HG02943 (cell line): Measurements from ENCODE around the gene RNF126.
"Not testable (repeated sequence)": the region's sequence is repeated elsewhere in the genome, so short reads cannot be mapped to it uniquely, and the experiment has no call there.

Experiments used
- ATAC-seq: cut with Tn5 transposase; IDR thresholded peaks from one replicate; pipeline ENCODE4 v1.9.1; 2021; ENCODE audit warnings: mild to moderate bottlenecking, low read depth, moderate library complexity; ENCODE audit not compliant: unreplicated experiment

Gene RNF126

DNA sequence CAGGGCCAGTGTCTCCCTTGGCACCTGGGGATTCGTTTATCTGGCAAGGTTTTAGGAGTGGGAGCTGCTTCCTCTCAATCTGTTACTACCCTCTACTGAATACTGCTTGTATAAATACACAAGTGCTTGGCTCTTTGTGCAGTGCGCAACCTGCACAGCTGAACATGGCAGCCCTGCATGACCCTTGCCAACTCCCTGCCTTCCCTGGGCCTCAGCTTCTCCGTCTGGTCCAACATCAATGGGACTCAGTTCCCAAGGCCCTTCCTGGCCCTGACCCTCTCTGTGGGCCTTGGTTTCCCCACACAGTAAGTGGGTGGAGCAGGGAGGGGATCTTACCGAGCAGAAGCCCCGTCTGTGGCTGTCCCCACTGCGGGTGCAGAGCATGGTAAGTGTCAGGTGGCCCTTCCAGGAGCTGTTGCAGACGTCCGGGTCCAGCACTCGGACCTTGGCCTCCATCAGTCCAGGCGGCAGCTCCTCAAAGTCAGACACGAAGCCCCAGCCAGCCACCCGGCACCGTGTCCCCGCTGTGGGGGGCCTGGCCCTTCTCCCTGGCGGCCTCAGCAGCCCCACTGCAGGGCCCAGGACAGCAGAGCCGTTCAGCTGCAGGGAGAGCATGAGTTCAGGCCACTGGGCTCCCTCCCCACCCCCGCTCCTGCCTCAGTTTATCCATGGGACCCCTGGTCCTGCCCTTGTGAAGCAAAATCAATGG is 23.7 kb upstream of the RNF126 start:
- ATAC-seq: no peak

DNA sequence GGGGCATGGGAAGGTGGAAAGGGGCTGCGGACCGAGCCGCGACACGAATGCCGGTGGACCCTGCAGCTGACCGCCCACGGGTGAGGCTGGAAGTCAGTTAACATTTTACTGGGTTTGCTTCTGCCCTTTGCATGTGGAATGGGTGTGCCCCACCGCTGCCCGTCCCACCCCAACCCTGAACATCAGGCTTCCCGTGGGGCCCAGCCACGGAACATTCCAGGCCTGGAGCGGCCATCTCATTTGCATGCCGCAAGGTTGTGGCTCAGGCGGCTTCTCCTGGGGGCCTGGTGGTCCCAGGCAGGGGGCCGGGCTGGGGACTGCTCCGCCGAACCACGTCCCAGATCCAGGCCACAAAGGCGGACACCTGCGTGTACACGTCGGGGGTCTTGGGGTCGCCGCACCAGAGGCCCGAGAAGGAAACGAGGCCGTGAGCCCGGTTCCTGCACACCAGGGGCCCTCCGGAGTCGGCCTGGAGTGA is 22.5 kb upstream of the RNF126 start:
- no peak for ATAC-seq

DNA sequence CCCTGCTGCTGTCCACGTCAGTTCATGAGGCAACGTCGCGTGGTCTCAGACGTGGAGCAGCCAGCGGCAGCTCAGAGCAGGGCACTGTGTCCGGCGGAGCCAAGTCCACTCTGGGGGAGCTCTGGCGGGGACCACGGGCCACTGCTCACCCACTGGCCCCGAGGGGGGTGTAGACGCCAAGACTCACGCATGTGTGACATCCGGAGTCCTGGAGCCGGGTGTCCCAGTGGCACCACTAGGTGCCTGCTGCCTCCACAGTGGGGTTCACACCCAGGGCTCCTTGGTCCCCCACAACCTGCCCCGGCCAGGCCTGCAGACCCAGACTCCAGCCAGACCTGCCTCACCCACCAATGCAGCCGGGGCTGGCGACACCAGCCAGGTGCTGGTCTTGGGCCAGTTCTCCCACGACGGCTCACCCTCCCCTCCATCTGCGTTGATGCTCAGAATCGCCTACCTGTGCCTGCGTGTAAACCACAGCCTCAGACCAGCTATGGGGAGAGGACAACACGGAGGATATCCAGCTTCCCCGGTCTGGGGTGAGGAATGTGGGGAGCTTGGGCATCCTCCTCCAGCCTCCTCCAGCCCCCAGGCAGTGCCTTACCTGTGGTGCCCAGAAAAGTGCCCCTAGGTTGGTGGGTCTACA is 19.8 kb upstream of the RNF126 start:
- no peak for ATAC-seq

DNA sequence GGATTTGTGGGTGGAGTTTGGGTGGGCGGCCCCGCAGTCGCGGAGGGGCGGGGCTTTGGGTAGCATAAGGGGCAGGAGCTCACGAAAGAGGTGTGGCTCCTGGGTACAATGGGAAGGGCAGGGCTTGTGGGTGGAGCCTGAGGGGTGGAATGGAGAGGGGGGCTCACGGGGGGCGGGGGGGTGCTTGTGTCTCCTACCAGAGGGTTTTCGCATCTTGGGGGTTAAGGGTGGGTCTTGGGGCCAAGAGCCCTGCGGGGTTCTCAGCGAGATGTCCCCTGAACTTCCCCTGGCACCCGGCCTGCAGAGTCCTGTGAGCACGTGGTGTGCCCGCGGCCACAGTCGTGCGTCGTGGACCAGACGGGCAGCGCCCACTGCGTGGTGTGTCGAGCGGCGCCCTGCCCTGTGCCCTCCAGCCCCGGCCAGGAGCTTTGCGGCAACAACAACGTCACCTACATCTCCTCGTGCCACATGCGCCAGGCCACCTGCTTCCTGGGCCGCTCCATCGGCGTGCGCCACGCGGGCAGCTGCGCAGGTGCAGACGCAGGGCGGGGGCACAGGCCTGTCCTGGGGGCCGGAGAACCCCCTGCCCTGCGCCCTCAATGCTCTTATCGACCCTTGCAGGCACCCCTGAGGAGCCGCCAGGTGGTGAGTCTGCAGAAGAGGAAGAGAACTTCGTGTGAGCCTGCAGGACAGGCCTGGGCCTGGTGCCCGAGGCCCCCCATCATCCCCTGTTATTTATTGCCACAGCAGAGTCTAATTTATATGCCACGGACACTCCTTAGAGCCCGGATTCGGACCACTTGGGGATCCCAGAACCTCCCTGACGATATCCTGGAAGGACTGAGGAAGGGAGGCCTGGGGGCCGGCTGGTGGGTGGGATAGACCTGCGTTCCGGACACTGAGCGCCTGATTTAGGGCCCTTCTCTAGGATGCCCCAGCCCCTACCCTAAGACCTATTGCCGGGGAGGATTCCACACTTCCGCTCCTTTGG is 18.3 kb upstream of the RNF126 start:
- ATAC-seq: no peak

DNA sequence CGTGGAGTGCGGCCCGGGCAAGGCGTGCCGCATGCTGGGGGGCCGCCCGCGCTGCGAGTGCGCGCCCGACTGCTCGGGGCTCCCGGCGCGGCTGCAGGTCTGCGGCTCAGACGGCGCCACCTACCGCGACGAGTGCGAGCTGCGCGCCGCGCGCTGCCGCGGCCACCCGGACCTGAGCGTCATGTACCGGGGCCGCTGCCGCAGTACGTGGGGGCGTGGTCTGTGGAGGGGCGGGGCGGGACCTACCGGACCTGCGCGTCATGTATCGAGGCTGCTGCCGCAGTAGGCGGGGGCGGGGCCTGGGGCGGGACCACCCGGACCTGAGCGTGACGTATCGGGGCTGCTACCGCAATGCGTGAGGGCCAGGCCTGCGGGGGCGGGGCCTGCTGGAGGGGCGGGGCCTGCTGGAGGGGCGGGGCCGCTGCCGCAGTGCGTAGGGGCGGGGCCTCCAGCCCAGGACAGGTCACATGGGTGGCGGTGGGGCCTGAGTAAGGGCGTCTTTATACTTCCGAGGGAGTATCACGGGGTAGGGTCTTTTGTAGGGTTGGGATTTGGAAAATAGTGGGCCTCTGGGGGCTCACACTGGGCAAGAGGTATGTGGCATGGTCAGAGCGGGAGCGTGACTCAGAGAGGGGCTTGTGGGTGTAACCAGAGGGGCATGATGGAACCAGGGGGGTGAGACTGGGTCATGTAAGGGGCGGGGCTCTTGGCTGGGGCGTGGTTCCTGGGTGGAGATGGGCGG is 17.4 kb upstream of the RNF126 start:
- ATAC-seq: peak; percentile 66

DNA sequence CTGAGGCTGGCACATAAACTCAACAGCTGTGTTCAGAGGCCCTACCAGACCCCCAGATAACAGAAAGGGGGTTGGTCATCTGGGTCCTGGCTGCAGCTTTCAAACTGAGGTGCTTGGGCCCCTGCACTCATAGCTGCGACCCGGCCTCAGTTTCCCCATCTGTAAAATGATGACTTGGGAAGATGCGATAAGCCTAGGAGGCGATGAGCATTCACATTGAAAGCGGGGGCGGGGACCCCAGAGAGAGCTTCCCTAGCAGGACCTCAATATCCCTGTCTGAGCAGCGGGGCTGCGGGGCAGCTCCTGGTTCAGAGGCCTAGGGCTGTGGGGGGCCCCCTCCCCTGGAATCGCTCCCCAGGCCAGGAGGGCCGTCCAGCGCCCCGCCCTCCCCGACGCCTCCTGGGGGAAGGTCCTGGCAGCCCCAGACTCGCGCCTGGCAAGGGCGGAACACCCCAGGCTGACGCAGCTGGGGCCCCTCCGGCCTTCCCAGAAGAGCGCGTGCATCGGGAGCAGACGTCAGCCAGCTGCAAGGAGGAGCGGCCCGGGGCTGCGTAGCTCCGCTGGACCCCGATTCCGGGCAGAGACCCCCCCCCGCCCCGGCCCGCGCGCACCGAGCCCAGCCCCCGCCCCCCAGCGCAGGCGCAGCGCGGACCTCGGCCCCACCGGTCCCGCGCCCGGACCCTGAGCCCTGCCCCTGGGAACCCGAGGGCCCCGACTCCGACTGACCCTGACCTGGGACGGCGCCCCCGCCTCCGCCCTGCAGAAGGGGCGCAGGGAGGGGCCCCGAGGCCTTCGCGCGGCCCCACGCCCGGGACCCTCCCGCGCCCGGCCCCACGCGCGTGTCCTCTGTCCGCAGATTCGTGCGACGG is 16.6 kb upstream of the RNF126 start:
- ATAC-seq: no peak

DNA sequence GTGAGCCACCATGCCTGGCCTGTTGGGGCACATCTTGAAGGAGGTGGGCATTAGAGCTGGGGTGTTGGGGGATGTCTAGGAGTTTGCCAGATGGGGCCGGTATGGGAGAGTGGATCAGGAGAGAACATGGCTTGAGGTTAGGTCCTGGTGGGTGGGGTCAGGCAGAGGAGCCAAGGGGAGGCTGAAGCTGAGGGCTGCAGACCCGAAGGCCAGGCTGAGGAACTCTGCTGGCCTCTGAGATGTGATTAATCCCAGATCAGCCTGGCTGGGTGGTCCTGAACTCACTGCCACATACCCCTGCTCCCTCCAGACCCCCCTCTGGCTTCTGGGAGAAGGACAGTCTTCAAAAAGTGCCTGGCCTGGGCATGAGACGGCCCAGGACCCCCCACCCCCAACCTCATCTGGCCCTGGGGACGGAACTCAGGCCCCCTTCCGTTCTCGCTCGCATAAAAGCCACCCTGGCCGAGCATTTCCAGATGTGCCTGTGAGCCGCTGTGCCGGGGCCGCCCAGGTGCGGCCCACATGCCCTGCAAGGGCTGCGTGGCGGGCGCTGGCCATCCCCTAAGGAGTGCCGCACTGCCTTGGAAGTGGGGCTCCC is 15.9 kb upstream of the RNF126 start:
- no peak for ATAC-seq

DNA sequence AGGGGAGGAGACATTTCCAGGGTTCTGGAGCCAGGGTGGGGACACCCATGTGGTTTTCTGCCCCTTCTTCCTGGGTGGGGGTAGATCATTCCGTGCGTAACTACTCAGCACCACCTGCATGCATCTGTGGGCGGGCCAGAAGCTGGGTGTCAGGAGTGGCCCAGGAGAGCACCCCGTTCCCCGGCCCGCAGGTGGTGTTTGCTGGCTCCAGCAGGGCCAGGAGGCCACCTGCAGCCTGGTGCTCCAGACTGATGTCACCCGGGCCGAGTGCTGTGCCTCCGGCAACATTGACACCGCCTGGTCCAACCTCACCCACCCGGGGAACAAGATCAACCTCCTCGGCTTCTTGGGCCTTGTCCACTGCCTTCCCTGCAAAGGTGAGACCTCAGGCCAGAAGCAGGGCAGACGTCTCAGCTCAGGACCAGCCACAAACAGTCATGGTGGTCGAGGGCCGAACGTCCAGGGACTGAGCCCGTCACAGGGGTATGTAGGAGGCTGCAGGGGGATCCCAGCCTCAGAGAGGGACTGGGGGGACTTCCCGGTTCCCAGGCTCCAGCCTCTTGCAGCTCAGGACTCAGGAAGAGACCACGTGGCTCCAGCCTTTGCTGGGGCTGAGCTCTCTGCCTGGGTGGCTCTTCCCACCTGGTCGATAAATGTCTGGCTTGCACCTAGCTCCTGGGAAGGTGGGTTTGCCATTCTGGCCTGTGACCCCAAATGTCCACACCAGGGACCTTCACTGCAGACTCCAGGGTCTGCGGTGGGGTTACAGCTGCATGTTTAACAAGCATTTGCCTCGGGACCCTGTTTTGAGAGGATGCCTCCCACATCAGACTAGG is 14.8 kb upstream of the RNF126 start:
- no peak for ATAC-seq

DNA sequence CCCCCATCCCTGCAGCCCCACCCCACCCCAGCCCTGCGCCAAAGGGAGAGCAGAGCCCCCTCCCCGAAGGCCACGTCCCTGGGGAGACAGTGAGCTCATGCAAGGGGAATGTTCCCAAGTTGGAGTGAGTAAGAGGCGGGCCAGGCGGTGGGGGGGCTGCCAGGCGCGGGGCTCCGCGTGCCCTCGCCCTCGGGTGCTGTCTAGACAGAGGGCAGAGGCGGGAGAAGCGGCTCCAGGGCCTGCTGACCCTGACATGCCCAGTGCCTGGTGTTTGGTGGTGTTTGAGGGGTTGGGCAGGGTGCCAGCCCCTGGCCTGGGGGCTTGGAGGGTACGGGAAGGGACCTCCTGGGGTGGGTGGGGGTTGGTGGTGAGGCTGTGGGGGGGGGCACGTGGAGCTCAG is 14.2 kb upstream of the RNF126 start:
- ATAC-seq: no peak

DNA sequence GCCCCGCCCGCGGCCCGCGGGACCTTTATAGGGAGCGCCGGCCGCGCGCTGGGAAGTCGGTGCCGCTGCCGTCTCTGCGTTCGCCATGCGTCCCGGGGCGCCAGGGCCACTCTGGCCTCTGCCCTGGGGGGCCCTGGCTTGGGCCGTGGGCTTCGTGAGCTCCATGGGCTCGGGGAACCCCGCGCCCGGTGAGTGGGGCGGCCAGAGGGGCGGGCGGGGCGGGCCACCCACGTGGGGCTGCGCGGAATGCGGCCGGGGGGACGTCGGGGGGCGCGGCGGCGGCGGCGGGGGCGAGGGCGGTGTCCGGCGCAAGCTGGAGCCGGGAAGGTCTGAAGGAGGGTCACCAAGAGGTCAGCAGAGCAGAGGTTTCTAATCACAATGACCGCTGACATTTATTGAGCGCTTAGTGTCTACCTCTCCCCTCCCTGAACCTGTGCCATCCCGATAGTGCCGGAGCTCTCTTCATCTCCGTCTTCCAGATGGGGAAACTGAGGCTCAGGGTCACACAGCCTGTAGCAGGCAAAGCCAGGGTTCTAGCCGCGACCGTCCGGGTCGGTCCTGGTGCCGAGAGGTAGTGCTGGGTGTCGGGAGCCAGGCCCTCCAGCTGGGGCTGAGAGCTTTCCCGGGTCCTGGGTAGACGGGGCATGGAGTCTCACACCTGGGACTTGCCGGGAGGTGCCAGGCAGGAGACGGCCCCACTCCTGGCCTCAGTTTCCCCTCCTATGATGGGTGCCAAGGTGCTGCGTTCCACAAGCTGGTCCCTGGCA is 13.5 kb upstream of the RNF126 start, which contains the start of gene FSTL3:
TSS of gene FSTL3 (plus strand) at position 54 of the 767 bp plus-strand sequence. CDS start at position 86, 32 bp downstream.
- ATAC-seq: no peak

DNA sequence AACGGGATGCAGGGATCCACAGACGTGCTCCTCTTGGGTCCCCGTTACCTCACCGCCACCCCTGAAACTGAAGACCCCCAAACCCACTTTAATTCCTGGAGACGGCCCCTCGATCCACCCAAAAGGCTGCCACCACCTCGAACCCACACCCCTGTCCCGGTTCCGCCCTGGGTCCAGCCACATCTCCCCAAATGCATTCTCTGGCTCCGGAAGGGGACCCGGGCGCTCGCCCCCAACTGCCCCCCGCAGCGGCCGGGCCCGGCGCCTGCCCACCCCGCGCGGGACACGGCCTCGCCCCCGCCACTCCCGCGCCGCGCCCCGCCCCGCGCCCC is 13.0 kb upstream of the RNF126 start:
- no peak for ATAC-seq

DNA sequence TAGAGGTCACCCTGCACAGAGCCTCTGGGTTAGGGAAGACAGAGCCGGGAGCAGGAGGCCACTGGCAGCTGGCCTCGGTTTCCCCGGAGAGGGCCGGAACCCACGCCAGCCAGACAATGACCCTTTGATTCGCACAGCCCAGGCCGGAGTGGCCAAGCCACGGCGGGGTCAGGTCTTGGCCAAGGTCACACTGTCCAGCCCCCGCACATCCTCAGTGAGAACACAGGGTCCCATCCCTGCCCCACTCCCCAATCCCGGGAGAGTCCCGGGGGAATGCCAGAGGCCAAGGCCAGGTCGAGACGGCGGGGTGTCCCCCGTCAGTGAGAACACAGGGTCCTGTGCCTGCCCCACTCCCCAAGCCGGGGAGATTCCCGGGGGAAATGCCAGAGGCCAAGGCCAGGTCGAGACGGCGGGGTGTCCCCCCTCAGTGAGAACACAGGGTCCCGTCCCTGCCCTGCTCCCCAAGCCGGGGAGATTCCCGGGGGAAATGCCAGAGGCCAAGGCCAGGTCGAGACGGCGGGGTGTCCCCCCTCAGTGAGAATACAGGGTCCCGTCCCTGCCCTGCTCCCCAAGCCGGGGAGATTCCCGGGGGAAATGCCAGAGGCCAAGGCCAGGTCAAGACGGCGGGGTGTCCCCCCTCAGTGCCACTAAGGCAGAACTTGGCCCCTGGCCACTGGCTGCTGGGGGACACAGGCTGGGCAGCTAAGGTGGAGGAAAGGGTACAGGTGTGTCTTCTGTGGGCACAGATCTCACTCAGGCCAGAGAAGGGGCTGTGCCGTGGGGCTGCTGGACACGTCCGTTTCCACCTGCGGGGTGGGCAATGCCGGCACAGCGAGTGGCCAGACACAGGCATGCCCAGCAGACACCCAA is 11.5 kb upstream of the RNF126 start:
- ATAC-seq: no peak

DNA sequence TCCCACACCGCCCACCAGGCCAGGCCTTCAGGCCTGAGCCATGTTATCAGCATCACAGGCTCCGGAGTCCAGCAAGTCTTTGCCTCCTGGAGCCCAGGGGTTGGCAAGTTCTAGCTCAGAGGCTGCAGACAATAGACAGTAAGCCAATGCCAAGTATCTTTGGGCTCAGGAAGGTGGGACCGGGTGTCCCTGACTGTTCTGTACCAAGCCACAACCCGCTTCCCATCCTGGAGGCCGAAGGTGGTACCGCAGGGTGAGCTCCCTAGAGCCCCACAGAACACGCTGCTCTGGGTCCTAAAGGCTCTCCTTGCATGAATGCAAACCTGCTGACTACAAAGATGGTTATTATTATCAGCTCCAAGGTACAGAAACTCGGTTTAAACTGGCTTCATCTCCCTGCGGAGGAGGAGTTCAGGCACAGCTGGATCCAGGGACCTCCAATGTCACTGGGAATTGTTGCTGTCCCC is 7.6 kb upstream of the RNF126 start:
- ATAC-seq: no peak

DNA sequence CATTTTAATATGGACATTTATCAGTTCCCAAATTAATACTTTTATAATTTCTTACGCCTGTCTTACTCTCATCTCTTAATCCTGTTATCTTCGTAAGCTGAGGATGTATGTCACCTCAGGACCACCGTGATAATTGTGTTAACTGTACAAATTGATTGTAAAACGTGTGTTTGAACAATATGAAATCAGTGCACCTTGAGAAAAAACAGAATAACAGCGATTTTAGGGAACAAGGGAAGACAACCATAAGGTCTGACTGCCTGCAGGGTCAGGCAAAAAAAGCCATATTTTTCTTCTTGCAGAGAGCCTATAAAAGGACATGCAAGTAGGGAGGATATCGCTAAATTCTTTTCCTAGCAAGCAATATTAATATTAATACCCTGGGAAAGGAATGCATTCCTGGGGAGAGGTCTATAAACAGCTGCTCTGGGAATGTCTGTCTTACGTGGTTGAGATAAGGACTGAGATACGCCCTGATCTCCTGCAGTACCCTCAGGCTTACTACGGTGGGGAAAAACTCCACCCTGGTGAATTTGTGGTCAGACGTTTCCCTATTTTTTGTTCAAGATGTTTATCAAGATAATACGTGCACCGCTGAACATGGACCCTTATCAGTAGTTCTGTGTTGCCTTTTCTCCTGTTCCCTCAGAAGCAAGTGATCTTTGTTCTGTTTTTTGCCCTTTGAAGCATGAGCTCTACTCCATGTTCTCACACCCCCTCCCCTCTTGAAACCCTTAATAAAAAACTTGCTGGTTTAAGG is 5.8 kb upstream of the RNF126 start:
- not testable (repeated sequence) for ATAC-seq

DNA sequence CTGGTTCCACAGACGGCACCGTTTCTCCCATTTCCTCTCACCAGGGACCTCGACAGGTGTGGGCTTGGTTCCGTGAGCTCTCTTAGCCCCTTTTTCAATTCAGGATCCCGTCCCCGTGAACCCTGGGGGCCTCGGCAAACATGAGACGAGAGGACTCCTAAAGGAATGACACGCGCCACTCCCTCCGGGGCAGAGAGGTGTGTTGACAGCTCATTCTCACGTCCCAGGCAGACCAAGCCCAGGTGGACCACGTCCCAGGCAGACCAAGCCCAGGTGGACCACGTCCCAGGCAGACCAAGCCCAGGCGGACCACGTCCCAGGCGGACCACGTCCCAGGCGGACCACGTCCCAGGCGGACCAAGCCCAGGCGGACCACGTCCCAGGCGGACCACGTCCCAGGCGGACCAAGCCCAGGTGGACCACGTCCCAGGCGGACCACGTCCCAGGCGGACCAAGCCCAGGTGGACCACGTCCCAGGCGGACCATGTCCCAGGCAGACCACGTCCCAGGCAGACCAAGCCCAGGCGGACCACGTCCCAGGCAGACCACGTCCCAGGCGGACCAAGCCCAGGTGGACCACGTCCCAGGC is 4.1 kb upstream of the RNF126 start:
- not testable (repeated sequence) for ATAC-seq
